Fibroblast of pulmonary artery (primary cell): Measurements from ENCODE around the gene SERTAD2.

Source experiments
- DNase-seq: peaks from one replicate; pipeline ENCODE4 v3.0.0-alpha.2; 2010; ENCODE audit warnings: low read depth
- H3K4me3 ChIP-seq: replicated peaks from 2 replicates; pipeline ENCODE4 v1.5.1; 2011; ENCODE audit warnings: low read depth, mild to moderate bottlenecking, control low read depth, low read length, moderate library complexity
- TF ChIP-seq, protein P1 (sequence below): IDR thresholded peaks from 2 replicates; pipeline ENCODE4 v1.5.1; 2011; ENCODE audit warnings: mild to moderate bottlenecking, control low read depth, low read length, inconsistent platforms; ENCODE audit errors: missing control alignments

Gene SERTAD2

DNA sequence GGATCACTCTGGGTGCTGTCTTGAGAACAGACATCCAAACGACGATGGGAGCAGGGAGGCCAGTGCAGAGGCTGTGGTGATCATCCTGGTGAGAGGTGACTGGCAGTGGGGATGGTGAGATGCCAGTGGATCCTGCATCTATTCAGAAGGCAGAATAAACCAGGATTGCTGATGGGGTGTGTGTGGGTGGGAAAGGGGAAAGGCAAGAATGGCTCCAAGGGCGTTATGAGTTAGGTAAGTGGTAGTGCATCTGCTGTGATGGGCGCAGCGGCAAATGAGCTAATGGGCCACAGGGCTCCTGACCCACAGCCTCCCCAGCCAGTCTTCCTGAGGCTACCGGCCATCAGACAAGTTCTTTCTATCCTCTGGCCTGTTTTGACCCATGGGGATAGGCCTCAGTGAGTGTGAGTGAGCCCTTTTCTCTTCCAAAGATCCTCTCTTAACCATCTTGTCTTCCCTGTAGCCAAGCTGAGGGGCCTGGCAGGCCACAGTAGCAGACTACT is 29.6 kb downstream of the SERTAD2 start:
- no peak overlapping the region for H3K4me3 ChIP-seq
- TF ChIP-seq, protein P1, sequence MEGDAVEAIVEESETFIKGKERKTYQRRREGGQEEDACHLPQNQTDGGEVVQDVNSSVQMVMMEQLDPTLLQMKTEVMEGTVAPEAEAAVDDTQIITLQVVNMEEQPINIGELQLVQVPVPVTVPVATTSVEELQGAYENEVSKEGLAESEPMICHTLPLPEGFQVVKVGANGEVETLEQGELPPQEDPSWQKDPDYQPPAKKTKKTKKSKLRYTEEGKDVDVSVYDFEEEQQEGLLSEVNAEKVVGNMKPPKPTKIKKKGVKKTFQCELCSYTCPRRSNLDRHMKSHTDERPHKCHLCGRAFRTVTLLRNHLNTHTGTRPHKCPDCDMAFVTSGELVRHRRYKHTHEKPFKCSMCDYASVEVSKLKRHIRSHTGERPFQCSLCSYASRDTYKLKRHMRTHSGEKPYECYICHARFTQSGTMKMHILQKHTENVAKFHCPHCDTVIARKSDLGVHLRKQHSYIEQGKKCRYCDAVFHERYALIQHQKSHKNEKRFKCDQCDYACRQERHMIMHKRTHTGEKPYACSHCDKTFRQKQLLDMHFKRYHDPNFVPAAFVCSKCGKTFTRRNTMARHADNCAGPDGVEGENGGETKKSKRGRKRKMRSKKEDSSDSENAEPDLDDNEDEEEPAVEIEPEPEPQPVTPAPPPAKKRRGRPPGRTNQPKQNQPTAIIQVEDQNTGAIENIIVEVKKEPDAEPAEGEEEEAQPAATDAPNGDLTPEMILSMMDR, result no peak
- no peak for DNase-seq

DNA sequence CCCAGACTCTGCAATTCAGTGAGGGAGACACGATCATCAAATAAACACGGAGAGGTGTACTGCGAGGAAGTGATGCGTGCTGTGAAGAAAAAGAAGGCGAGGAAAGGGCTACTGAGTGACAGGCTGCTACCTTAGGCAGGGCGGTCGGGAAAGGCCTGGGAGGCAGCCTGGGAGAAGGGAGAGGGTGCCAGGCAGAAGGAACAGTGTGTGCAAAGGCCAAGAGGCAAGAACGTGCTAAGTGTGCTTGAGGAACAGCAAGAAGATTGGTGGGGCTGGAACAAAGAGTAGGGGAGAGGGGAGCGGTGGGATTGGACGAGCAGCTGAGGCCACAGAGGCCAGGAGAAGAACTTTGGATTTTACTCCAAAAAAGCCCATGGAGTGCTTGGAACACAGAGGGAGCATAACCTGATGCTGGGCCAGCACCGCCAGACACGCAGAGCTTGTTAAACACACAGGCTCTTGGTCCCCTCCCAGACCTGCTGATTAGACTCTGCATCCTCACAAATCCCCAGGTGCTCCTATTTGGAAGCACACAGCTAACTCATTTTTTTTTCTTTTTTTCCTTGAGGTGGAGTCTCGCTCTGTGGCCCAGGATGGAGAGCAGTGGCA is 30.4 kb downstream of the SERTAD2 start:
- DNase-seq, result no peak
- H3K4me3 ChIP-seq, result no peak overlapping the region
- TF ChIP-seq, protein P1, result no peak

DNA sequence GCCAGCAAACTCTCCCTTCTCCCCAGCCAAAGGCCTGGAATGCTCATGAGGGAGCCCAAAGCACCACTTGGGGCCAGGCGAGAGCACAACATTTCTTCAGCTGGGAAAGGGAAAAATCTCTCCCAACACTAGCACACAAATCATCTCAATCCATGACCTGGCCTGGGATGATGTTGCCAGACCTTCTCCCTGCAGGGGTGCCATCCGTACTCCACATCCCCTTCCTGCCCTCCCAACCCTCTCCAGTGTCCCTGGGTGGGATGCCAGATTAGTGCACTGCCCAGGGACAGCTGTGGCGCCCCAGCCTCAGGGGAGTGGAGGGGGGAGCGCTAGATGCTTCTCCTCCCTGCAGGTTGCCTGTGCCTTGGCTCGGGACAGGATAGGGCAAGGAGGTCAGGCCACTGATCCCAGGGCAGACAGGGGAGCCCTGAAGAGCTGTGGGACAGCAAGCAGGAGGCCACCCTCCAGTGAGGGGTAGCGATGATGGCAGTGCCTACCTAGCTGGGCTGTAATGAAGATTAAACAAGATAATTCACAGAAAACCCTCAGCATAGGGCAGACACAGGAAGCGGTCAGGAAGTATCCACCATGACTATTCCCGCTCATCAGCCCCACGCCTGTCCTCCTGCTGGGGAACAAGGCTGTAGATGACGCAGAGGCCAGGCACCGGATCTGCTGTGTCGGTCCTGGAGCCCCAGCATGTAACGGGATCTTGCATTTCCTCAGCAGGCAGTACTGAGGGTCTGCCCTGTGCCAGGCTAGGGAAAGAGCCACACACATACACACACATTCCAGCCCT is 31.1 kb downstream of the SERTAD2 start:
- TF ChIP-seq, protein P1, result peak; percentile 23
- DNase-seq, result no peak

DNA sequence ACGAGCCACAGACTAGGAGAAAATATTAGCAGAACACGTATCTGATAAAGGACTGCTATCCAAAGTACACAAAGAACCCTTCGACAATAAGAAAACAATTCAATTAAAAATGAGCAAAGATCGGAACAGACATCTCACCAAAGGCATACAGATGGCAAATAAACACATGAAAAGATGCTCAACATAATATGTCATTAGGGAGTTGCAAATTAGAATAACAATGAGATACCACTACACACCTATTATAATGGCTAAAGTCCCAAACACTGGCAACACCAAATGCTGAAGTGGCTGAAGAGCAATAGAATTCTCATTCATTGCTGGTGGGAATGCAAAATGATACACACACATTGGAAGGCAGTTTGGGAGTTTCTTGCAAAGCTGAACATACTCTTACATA is 33.1 kb downstream of the SERTAD2 start:
- no peak for DNase-seq
- no peak overlapping the region for H3K4me3 ChIP-seq

More for the DNA sequence above, 31.1 kb downstream of the SERTAD2 start:
- no peak overlapping the region for H3K4me3 ChIP-seq

DNA sequence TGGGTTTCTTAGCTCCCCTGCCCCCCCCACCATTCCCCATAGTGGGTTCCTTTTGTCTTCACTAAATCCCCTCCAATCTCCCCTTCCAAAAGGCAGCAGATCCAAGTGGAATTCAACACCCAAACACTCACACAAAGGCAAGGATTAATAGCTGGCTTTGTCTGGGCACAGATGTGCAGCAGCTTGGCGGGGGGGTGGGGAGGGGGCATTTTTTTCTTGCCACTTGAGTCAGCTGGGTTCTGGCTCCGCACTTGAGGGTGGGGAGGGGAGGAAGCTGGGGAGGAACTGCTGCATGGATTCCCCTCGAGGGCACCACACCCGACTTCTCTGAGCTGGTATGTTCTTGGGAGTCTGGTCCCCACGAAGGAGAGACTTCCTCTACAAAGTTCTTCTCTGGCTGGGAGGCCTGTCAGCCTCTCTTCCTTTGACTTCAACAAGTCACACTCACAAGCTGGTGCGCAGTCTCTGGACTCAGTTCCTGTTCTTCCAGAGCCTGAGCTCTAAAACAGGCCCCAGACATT is 36.0 kb downstream of the SERTAD2 start:
- DNase-seq, result no peak
- no peak overlapping the region for H3K4me3 ChIP-seq
- TF ChIP-seq, protein P1, result no peak

More for the DNA sequence above, 33.1 kb downstream of the SERTAD2 start:
- TF ChIP-seq, protein P1, result no peak

DNA sequence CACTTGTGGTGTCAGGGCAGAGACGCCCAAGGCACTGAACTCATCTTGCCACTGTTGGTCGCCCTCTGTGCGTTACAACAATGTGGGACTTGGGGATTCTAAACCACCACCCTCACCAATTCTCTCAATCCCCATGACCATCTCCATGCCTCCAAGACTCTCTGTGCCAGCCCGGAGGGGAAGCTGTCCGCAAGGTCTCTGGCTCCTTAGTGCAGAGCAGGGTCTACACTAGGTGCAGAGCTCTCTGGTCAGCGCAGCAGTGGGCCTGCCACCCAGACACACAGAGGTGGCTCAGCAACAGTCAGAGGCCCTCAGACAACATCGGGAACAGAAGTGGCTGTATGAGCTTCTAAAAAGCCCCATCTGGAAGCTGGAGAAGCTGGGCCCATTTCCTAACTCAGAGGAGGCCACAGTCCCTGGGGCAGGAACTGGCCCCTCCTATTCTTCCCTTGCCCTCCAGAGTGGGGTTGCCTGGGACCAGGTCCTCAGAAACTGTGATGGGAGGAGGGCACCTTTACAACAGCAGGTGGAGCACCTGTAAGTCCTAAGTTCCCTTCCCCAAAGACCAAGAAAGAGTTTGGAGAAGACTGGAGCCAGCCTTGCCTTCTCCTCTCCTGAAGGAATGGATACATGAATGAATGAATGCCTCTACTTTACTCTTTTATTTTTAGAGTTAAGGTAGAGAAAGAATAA is 37.7 kb downstream of the SERTAD2 start:
- H3K4me3 ChIP-seq, result no peak overlapping the region
- TF ChIP-seq, protein P1, result no peak
- no peak for DNase-seq
